ENCODE data around the gene SEZ6L. TPM values are rescaled to one million over a fixed set of nuclear protein-coding genes. Genes with fewer than 3 reads are reported as not detected.

SEZ6L gene
- total RNA-seq, 4 donors from 2014 or later = under 0.01 TPM; not detected in 3

- no peaks in the 10 kb centered on the region for H3K9me3 ChIP-seq
- intact Hi-C loops (cut with DNase I) = loop anchor here (10.0 kb wide), 1 partner anchor 514 kb away; no protein-coding TSS in a partner anchor
- DNase-seq = no peak
- TF ChIP-seq CTCF (IDR thresholded peaks at IDR 0.05) (no peak), POLR2A (IDR thresholded peaks at IDR 0.05) (no peak)
- H3K36me3 ChIP-seq = no peaks in the 10 kb centered on the region
- H3K27ac ChIP-seq = no peak overlapping the region
- H3K4me1 ChIP-seq = no peaks in the 10 kb centered on the region
- peaks cover 0 to 21% (median 0%) of the 10 kb centered on the region in 4 donors for H3K27me3 ChIP-seq
- 42 to 51% methylated on average over 6 of the region's 6 CpGs for WGBS, 2 donors
- no peak overlapping the region for H3K4me3 ChIP-seq
Observed at GRCh38 chr22:26318975-26319374, 149.7 kb downstream of the SEZ6L start.

- DNase-seq = no peak
- WGBS, 2 donors = 35% methylated on average over 5 of the region's 5 CpGs; no CpG with 5 or more reads in 1 of the 2 donors
- no peak overlapping the region for H3K4me3 ChIP-seq
Observed at GRCh38 chr22:26320447-26320846, 151.2 kb downstream of the SEZ6L start.

GRCh38 chr22:26321469-26321913 lies 152.2 kb downstream of the SEZ6L start:
- H3K27me3 ChIP-seq = peaks cover 0 to 32% (median 0%) of the 10 kb centered on the region in 4 donors
- no peaks in the 10 kb centered on the region for H3K36me3 ChIP-seq
- H3K4me1 ChIP-seq = no peaks in the 10 kb centered on the region
- no peaks in the 10 kb centered on the region for H3K9me3 ChIP-seq
- H3K27ac ChIP-seq = no peak overlapping the region
- DNase-seq = no peak
- intact Hi-C loops (cut with DNase I) = no loop called here
- TF ChIP-seq POLR2A (IDR thresholded peaks at IDR 0.05) (no peak), CTCF (IDR thresholded peaks at IDR 0.05) (no peak)
- H3K4me3 ChIP-seq = no peak overlapping the region
- WGBS, 2 donors = 32 to 51% methylated on average over 8 to 12 of the region's 12 CpGs

More at GRCh38 chr22:26320447-26320846, 151.2 kb downstream of the SEZ6L start:
- H3K4me1 ChIP-seq = no peaks in the 10 kb centered on the region
- TF ChIP-seq CTCF (IDR thresholded peaks at IDR 0.05) (no peak), POLR2A (IDR thresholded peaks at IDR 0.05) (no peak)
- no peak overlapping the region for H3K27ac ChIP-seq
- peaks cover 0 to 26% (median 0%) of the 10 kb centered on the region in 4 donors for H3K27me3 ChIP-seq
- no peaks in the 10 kb centered on the region for H3K9me3 ChIP-seq
- intact Hi-C loops (cut with DNase I) = no loop called here
- H3K36me3 ChIP-seq = no peaks in the 10 kb centered on the region

- Histone ChIP-seq H3K27ac (no peak overlapping the region), H3K27me3 (peaks cover 0 to 38% (median 0%) of the 10 kb centered on the region in 4 donors), H3K4me1 (no peaks in the 10 kb centered on the region), H3K4me3 (no peak overlapping the region), H3K9me3 (no peaks in the 10 kb centered on the region), H3K36me3 (no peaks in the 10 kb centered on the region)
- intact Hi-C loops (cut with DNase I) = no loop called here
- no peak for DNase-seq
- TF ChIP-seq POLR2A (IDR thresholded peaks at IDR 0.05) = no peak
- TF ChIP-seq CTCF (IDR thresholded peaks at IDR 0.05) = no peak
- WGBS, 2 donors = 59 to 68% methylated on average over 11 of the region's 11 CpGs
Observed at GRCh38 chr22:26322179-26322905, 153.1 kb downstream of the SEZ6L start.

GRCh38 chr22:26323013-26323412 lies 153.8 kb downstream of the SEZ6L start:
- Histone ChIP-seq H3K9me3 (no peaks in the 10 kb centered on the region), H3K4me1 (no peaks in the 10 kb centered on the region), H3K27me3 (peaks cover 0 to 38% (median 0%) of the 10 kb centered on the region in 4 donors), H3K36me3 (no peaks in the 10 kb centered on the region), H3K27ac (no peak overlapping the region), H3K4me3 (no peak overlapping the region)
- DNase-seq = no peak
- intact Hi-C loops (cut with DNase I) = no loop called here
- 44 to 46% methylated on average over 5 of the region's 5 CpGs for WGBS, 2 donors
- no peak for TF ChIP-seq CTCF (IDR thresholded peaks at IDR 0.05)
- TF ChIP-seq POLR2A (IDR thresholded peaks at IDR 0.05) = no peak
